Caco-2 (cell line): ENCODE measurements around the gene IFNK. TPM values are rescaled to one million over a fixed set of nuclear protein-coding genes. Genes with fewer than 3 reads are reported as not detected.

Source experiments
- BruUV-seq: library from RNA; stranded (reverse); fragments of 400-500 nt; replicated peaks from 2 replicates; lab custom pipeline; 2021; lab: Mats Ljungman, UMichigan
- CTCF ChIA-PET: fragments of 300-600 bp; sonication (Branson Sonifier 250); formaldehyde crosslinking; loops from one replicate; lab custom pipeline; 2022; ENCODE audit warnings: antibody characterized with exemption; lab: Charles Lee
- POLR2A ChIA-PET: fragments of 300-600 bp; sonication (Branson Sonifier 250); formaldehyde crosslinking; loops from one replicate; lab custom pipeline; 2022; ENCODE audit warnings: antibody characterized with exemption; lab: Charles Lee
- DNase-seq, 2 experiments: peaks; one replicate each; pipeline versions ENCODE4 v3.0.0 to v3.0.0-alpha.2; 2020 to 2022
- H3K27me3 ChIP-seq: replicated peaks from 2 replicates; pipeline ENCODE4 v1.6.0; 2011; ENCODE audit warnings: low read length; ENCODE audit not compliant: control insufficient read depth, insufficient read depth
- H3K36me3 ChIP-seq: 2 replicates; pipeline ENCODE4 v1.5.1; 2011; ENCODE audit warnings: low read length; ENCODE audit not compliant: control insufficient read depth, insufficient read depth
- H3K4me1 ChIP-seq: fragments of 250-450 bp; sonication (Bioruptor Pico); 2 replicates; pipeline ENCODE4 v1.5.1; 2020; ENCODE audit warnings: mild to moderate bottlenecking
- H3K4me3 ChIP-seq: 2 replicates; pipeline ENCODE4 v1.5.1; 2011; ENCODE audit warnings: low read depth, mild to moderate bottlenecking, control low read depth, low read length
- H3K9me3 ChIP-seq: fragments of 250-450 bp; sonication (Bioruptor Pico); 2 replicates; pipeline ENCODE4 v1.5.1; 2020; ENCODE audit warnings: mild to moderate bottlenecking, moderate library complexity
- H3K27ac Mint-ChIP-seq: one replicate; pipeline ENCODE4 v1.8.0; 2022; ENCODE audit warnings: mixed read lengths; ENCODE audit not compliant: unreplicated experiment
- H3K27me3 Mint-ChIP-seq: one replicate; pipeline ENCODE4 v1.8.0; 2022; ENCODE audit warnings: mixed read lengths; ENCODE audit not compliant: insufficient read depth, unreplicated experiment
- H3K36me3 Mint-ChIP-seq: one replicate; pipeline ENCODE4 v1.8.0; 2022; ENCODE audit warnings: mild to moderate bottlenecking, mixed read lengths; ENCODE audit not compliant: insufficient read depth, unreplicated experiment
- H3K4me1 Mint-ChIP-seq: one replicate; pipeline ENCODE4 v1.8.0; 2022; ENCODE audit warnings: low read depth, mixed read lengths; ENCODE audit not compliant: unreplicated experiment
- H3K4me3 Mint-ChIP-seq: one replicate; pipeline ENCODE4 v1.8.0; 2022; ENCODE audit warnings: mild to moderate bottlenecking, moderate library complexity, mixed read lengths; ENCODE audit not compliant: unreplicated experiment
- H3K9me3 Mint-ChIP-seq: one replicate; pipeline ENCODE4 v1.8.0; 2022; ENCODE audit warnings: mixed read lengths; ENCODE audit not compliant: unreplicated experiment
- intact Hi-C: fragments of 100-400 bp; cut with micrococcal nuclease; formaldehyde crosslinking; loops from one replicate; pipeline ENCODE4 v1.10.0; 2022; ENCODE audit not compliant: unreplicated experiment
- total RNA-seq: library from RNA; stranded (reverse); gene quantifications from 2 replicates; pipeline ENCODE4 v1.2.3, GENCODE V29; 2022
- TF ChIP-seq, protein P1 (sequence below), 2 experiments: fragments of 200-600 bp in 1 of 2; IDR thresholded peaks; 1 replicate in 1 of 2; 2 replicates in 1 of 2; pipeline versions ENCODE4 v1.5.1 to v1.8.0; 2011 to 2022; ENCODE audit warnings: antibody characterized with exemption in 1 of 2, control low read depth in 1 of 2, inconsistent platforms in 1 of 2, low read depth in 1 of 2, low read length in 1 of 2, mild to moderate bottlenecking in 1 of 2, moderate library complexity in 1 of 2; ENCODE audit not compliant: insufficient read depth in 1 of 2, severe bottlenecking in 1 of 2, unreplicated experiment in 1 of 2

IFNK gene
- total RNA-seq, 1 experiment from 2014 or later, result not detected

DNA sequence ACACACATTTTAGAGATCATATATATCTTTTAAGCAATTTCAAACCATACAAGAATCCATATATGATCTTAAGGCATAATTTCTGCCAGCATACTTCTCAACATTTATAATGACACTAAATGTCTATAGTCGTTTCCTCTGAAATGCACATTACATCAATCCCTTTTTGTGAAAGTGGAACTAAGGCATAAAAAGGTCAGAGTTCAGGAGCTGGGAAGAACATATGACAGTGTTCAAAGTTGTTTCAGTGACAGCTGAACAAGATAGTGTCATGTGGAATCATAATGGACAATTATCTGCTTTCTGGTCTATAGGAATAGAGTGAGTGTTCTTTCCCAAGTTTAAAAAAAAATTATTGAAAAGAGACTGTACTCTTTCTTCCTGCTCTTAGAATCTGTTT lies 8.0 kb downstream of the IFNK start:
- H3K27ac Mint-ChIP-seq, result no peak overlapping the region
- CTCF ChIA-PET, result no interaction called here
- no peak overlapping the region for H3K4me3 ChIP-seq
- DNase-seq, result no peak
- H3K27me3 ChIP-seq, result no peaks in the 10 kb centered on the region
- H3K36me3 ChIP-seq, result no peaks in the 10 kb centered on the region
- no TSS peak for BruUV-seq
- intact Hi-C loops, result no loop called here
- no peak overlapping the region for H3K4me3 Mint-ChIP-seq
- H3K27me3 Mint-ChIP-seq, result no peaks in the 10 kb centered on the region
- TF ChIP-seq, protein P1, sequence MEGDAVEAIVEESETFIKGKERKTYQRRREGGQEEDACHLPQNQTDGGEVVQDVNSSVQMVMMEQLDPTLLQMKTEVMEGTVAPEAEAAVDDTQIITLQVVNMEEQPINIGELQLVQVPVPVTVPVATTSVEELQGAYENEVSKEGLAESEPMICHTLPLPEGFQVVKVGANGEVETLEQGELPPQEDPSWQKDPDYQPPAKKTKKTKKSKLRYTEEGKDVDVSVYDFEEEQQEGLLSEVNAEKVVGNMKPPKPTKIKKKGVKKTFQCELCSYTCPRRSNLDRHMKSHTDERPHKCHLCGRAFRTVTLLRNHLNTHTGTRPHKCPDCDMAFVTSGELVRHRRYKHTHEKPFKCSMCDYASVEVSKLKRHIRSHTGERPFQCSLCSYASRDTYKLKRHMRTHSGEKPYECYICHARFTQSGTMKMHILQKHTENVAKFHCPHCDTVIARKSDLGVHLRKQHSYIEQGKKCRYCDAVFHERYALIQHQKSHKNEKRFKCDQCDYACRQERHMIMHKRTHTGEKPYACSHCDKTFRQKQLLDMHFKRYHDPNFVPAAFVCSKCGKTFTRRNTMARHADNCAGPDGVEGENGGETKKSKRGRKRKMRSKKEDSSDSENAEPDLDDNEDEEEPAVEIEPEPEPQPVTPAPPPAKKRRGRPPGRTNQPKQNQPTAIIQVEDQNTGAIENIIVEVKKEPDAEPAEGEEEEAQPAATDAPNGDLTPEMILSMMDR (IDR thresholded peaks at IDR 0.05; ENCODE audit: insufficient read depth in 1 of 2, low read depth in 1 of 2, low read length in 1 of 2, severe bottlenecking in 1 of 2, unreplicated experiment in 1 of 2), result no peak
- no peaks in the 10 kb centered on the region for H3K9me3 ChIP-seq
- H3K4me1 Mint-ChIP-seq, result no peaks in the 10 kb centered on the region
- POLR2A ChIA-PET, result no interaction called here
- no peaks in the 10 kb centered on the region for H3K4me1 ChIP-seq
- H3K9me3 Mint-ChIP-seq, result no peaks in the 10 kb centered on the region
- H3K36me3 Mint-ChIP-seq, result no peaks in the 10 kb centered on the region

- Histone ChIP-seq H3K27me3 (no peaks in the 10 kb centered on the region), H3K9me3 (no peaks in the 10 kb centered on the region), H3K36me3 (no peaks in the 10 kb centered on the region), H3K4me1 (no peaks in the 10 kb centered on the region), H3K4me3 (no peak overlapping the region)
- Mint-ChIP-seq H3K9me3 (no peaks in the 10 kb centered on the region), H3K36me3 (no peaks in the 10 kb centered on the region), H3K4me1 (no peaks in the 10 kb centered on the region), H3K4me3 (no peak overlapping the region), H3K27ac (no peak overlapping the region), H3K27me3 (no peaks in the 10 kb centered on the region)
- BruUV-seq, result no TSS peak
- POLR2A ChIA-PET, result no interaction called here
- CTCF ChIA-PET, result no interaction called here
- no peak for DNase-seq
- intact Hi-C loops, result no loop called here
- TF ChIP-seq, protein P1 (IDR thresholded peaks at IDR 0.05; ENCODE audit: insufficient read depth in 1 of 2, low read depth in 1 of 2, low read length in 1 of 2, severe bottlenecking in 1 of 2, unreplicated experiment in 1 of 2), result no peak
These were observed 9.2 kb downstream of the IFNK start for GRCh38 chr9:27533311-27533710.

DNA sequence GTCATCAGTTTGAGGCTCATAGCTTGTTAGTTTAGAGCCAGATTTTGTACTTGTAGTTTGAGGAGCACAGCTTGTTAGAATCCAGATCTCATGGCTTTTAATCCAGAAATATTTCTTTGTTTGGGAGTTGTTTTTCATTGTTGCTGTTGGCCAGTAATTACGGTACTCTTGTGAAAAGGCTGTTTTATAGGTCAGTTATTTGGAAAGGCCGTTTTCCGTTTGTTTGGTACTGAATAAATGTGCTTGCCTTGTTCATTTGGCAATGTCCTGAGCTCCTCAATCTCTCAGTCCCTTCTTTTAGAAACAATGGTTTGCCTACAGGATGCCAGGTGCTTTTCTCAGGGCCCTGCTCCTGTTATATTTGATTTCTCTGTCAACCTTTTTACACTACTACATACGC lies 10.0 kb downstream of the IFNK start:
- Mint-ChIP-seq H3K27ac (no peak overlapping the region), H3K36me3 (no peaks in the 10 kb centered on the region), H3K4me3 (no peak overlapping the region), H3K9me3 (no peaks in the 10 kb centered on the region), H3K27me3 (no peaks in the 10 kb centered on the region), H3K4me1 (no peaks in the 10 kb centered on the region)
- no peaks in the 10 kb centered on the region for H3K27me3 ChIP-seq
- TF ChIP-seq, protein P1 (IDR thresholded peaks at IDR 0.05; ENCODE audit: insufficient read depth in 1 of 2, low read depth in 1 of 2, low read length in 1 of 2, severe bottlenecking in 1 of 2, unreplicated experiment in 1 of 2), result no peak
- H3K9me3 ChIP-seq, result no peaks in the 10 kb centered on the region
- H3K4me3 ChIP-seq, result no peak overlapping the region
- BruUV-seq, result no TSS peak
- H3K36me3 ChIP-seq, result no peaks in the 10 kb centered on the region
- ChIA-PET CTCF (no interaction called here), POLR2A (no interaction called here)
- intact Hi-C loops, result no loop called here
- no peaks in the 10 kb centered on the region for H3K4me1 ChIP-seq
- DNase-seq, result no peak
